ENCODE data around the gene UBE3D.

Gene UBE3D

GRCh38 chr6:82842721-82843120, 222.9 kb downstream of the UBE3D start:
- H3K79me2 ChIP-seq (ENCODE audit: control insufficient read depth, low read length), result no peaks in the 10 kb centered on the region
- H3K4me1 ChIP-seq (ENCODE audit: control insufficient read depth, low read length), result no peaks in the 10 kb centered on the region
- H4K20me1 ChIP-seq (ENCODE audit: control insufficient read depth, insufficient read depth, low read depth, low read length), result no peaks in the 10 kb centered on the region
- no peaks in the 10 kb centered on the region for H3K27me3 ChIP-seq (ENCODE audit: control insufficient read depth, low read length)
- no peaks in the 10 kb centered on the region for H3K9me3 ChIP-seq (ENCODE audit: control insufficient read depth, insufficient read depth, low read length)
- no peaks in the 10 kb centered on the region for H3K36me3 ChIP-seq (ENCODE audit: control insufficient read depth, low read length)
- TF ChIP-seq CTCF (IDR thresholded peaks at IDR 0.05; ENCODE audit: low read depth, low read length, poor library complexity, severe bottlenecking), result no peak
- TF ChIP-seq EZH2phosphoT487 (IDR thresholded peaks at IDR 0.05; ENCODE audit: borderline replicate concordance, low read length), result no peak
- no peak overlapping the region for H3K4me3 ChIP-seq (ENCODE audit: low read length)
- H3K9me2 ChIP-seq (replicated peaks; ENCODE audit: control insufficient read depth, low read length), result no peaks in the 10 kb centered on the region
- H3K4me2 ChIP-seq (ENCODE audit: low read length), result no peak overlapping the region
- no peak overlapping the region for H3K27ac ChIP-seq (ENCODE audit: low read depth, low read length)
- H3F3A ChIP-seq (ENCODE audit: control insufficient read depth, insufficient read depth), result no peaks in the 10 kb centered on the region
